Stimulated activated CD8-positive, alpha-beta memory T cell treated with anti-CD3 and anti-CD28 coated beads, Interleukin-15, amount 100 ng/mL, for 24 hours (primary cell): ENCODE results near the gene MMD.
"Not testable (repeated sequence)": the region's sequence is repeated elsewhere in the genome, so short reads cannot be mapped to it uniquely, and the experiment has no call there.

ENCODE experiments used
- DNase-seq: peaks from one replicate; pipeline ENCODE4 v3.0.0-alpha.2; 2020; ENCODE audit warnings: low read depth

The MMD gene

DNA sequence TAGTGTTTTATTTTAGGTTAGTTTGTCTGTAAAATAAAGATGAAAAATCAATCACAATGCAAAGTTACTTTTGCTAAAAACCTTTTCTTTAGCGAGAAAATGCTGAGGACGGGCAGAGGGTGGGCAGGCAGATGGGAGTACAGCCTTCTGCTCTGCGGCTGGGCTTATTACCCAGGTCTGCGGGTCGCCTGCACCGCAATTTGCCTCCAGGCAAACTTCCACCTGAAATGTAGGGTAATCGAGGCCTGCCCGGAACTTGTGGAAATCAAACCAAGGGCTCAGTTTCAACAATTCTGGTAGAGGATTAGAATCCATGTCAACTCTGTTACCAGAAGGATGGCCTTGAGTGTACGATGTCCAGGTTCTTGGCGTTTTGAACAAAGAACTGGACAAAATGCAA is 22.3 kb upstream of the MMD start:
- DNase-seq = no peak

- DNase-seq = no peak
Measured at GRCh38 chr17:55442953-55443683, 21.5 kb upstream of the MMD start.

- no peak for DNase-seq
Measured at GRCh38 chr17:55442462-55442861, 20.8 kb upstream of the MMD start.

DNA sequence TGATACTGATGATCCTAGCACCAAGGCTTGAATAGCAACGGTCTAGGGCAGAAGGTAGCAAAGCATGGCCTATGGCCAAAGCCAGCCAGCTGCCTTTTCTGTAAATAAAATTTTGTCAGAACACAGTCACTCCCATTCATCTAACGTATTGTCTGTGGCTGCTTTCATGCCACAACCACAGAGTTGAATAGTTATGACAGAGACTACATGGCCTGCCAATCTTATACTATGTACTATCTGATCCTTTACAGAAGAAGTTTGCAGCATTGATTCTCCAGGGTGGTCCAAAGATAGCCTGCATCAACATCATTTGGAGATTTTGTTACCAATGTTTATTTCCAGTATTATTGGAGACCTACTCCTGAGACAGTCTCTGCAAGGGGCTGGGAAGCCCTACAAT is 19.9 kb upstream of the MMD start:
- no peak for DNase-seq

GRCh38 chr17:55440391-55440790 is 18.8 kb upstream of the MMD start:
- no peak for DNase-seq

DNA sequence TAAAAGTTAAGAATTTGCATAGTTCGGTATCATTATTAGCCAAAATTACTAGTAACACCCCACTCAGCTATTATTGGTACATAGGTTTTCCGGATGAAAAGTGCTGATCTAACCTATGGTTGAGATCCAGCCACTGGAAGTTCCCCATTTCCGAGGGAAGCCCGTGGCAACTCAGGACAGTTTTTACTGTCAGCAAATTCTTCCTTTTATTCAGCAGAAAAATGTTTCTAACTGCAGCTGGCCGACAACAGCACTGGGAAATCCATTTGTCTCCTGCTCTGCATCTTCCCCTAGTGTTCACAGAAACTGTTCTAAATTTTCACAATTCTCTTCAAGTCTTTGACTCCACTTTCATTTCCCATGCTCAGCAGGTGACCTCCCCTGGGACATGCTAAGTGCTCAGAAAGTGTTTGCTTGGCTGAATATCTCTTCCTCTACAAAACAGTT is 15.5 kb upstream of the MMD start:
- no peak for DNase-seq

GRCh38 chr17:55436224-55437158 is 14.9 kb upstream of the MMD start:
- no peak for DNase-seq

DNA sequence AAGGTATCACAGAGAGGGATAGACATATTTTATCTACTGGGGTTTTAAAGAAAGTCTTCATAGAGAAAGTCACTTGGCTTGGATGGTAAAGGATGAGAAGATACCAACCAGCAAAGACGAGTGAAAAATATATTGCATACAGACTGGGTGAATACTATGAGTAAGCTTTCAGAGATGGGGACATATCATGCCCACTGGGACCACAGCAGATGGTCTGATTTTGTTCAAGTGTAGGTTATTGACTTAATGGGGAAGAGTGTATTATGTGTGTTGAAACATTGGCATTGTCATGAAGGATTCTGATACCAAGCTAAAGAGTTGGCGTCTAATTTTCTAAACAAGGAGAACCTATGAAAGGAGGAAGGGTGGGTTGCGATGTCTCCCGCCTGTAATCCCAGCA is 13.8 kb upstream of the MMD start:
- DNase-seq = no peak

DNA sequence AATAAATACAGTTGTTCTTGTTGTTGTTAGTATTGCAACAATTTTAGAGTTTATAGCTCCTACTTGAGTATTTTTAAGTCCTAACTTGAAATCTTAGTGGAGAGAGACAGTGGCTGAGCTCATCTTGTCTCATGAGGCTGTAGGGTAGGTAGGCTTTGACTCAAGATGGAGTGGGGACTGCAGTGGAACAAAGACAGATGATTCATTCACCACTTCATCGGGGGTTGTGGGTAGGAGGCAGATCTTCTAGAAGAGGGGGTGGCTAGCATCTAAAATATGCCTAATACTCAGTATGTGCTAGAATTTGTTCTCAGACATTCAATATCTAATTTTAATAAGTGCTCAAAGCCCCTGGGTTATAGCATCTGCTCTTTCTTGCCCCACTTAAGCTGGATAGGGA is 13.1 kb upstream of the MMD start:
- DNase-seq = no peak

DNA sequence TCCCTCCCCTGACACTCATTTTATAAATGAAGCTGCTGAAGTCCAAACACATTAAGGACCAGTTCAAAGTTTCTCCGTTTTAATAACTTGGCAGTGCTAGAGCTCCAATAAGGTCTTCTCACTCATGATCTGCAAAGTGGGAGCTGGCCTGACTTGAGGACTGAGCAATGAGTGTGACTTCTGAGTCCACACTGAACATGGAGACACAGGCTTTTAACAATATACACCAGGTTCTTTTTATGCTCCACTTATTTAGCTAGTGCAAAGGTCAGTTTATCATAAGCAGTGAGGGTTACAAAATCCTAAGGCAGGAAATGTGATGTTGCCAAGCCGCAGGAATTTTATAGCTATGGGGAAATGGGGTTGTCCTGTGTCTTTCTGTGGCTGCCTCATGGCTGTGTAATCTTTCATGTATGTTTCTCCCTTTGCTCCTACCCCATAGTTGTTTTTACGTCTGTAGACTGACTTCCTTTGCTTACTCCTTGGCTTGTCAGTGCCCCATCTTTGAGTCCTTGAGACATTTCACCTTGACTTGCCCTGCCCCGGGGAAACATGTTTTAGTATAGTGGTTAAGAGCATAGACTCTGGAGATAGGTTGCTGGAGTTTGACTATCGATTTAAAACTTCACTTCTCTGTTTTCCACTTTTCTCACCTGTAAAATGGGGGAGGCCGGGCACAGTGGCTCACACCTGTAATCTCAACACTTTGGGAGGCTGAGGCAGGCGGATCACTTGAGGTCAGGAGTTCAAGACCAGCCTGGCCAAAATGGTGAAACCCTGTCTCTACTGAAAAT is 12.2 kb upstream of the MMD start:
- DNase-seq = no peak

DNA sequence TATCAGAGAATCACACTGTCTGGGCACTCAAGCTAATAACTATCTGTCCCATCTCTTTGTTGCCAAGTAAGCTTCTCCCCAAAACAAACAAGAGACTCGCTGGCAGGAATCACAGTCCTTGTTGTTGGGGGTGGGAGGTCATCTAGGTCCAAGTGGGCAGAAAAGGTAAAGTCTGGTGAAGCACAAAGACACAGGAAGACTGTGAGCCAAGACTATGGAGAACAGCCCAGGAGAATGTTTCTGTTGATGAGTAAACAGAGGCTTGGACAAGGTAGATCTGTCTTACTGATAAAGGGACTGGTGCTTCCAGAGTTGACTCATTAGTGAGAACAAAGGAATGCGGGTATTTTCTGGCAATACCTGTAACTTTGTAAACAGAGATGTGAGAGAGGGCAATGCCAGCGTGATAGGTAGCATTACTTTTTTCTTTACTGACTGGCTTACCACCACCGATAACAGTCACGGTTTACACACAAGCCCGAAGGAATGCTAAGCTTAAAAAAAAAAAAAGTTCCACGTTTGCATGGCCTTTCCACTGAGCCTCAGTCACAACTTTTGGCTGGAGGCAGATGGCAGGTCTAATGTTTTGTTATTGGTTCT is 11.5 kb upstream of the MMD start:
- no peak for DNase-seq

- DNase-seq = no peak
Measured at GRCh38 chr17:55432358-55433028, 10.9 kb upstream of the MMD start.

DNA sequence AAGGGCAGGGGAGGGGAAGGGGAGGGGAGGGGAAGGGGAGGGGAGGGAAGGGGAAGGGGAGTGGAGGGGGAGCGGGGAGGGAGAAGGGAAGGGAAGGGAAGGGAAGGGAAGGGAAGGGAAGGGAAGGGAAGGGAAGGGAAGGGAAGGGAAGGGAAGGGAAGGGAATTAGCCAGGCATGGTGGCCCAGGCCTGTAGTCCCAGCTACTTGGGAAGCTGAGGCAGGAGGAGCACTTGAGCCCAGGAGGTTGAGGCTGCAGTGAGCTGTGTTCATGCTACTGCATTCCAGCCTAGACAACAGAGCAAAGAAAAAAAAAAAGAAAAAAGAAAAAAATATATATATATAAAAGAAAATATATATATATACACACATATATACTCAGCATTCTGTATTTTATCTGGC is 10.3 kb upstream of the MMD start:
- DNase-seq = not testable (repeated sequence)

GRCh38 chr17:55430541-55431288 is 9.1 kb upstream of the MMD start:
- no peak for DNase-seq

DNA sequence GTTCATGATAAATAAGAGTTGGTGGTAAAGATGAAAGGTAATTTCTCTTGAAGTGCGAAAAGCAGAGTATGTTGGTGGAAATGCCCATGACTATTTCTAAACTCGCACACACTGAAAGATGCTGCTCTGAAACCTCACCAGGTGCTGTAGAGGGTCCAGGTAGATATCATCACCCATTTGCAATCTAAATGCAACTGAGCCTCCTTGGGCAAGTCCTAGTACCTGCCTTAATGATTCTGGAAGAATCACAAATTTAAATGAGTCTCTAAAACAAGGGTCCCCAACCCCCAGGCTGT is 5.9 kb upstream of the MMD start:
- DNase-seq = no peak

GRCh38 chr17:55426851-55427586 is 5.4 kb upstream of the MMD start:
- no peak for DNase-seq

GRCh38 chr17:55424893-55425540 is 3.4 kb upstream of the MMD start:
- no peak for DNase-seq

GRCh38 chr17:55423535-55423934 is 1.9 kb upstream of the MMD start:
- DNase-seq = no peak

GRCh38 chr17:55422828-55423164 is 1.2 kb upstream of the MMD start:
- DNase-seq = not testable (repeated sequence)

DNA sequence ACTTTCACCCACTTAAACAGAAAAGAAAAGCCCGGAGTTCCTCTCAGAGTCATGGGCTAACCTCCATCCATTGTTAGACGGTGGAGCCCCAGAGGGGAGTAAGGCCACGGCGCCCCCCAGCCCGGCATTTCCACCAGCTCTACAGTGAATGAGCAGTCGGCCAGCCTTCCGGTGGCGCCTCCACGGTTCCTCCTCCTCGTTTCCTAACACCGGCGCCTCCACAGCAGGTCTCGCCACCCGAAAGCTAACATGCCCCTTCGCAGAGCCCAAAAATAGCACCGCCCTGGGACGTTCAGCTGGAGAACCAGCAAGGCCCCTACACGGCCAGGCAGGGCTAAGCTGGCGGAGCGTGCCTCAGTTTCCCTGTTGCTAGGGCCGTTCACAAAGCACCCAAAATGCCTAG is 858 bp downstream of the MMD start:
- DNase-seq = peak; percentile 8
